Upper lobe of left lung (tissue), 4 donors: ENCODE results near the gene ABCA8.

ENCODE experiments used
- CTCF ChIP-seq, 6 experiments: fragments of 450-650 bp in 4 of 6; fragments of 200-600 bp in 2 of 6; sonication (generic) in 2 of 6; IDR thresholded peaks; one replicate each; pipeline ENCODE4 v1.5.1; 2016 to 2019; ENCODE audit warnings: antibody characterized with exemption in 6 of 6
- EP300 ChIP-seq, 4 donors: sonication (generic); formaldehyde crosslinking; IDR thresholded peaks; one replicate each; pipeline ENCODE4 v1.5.1; 2017; ENCODE audit warnings: antibody characterized with exemption in 4 of 4, control low read depth in 2 of 4
- POLR2A ChIP-seq, 4 donors: fragments of 450-650 bp; IDR thresholded peaks; one replicate each; pipeline ENCODE4 v1.5.1; 2016 to 2017; ENCODE audit warnings: antibody characterized with exemption in 4 of 4, mild to moderate bottlenecking in 2 of 4
- POLR2AphosphoS5 ChIP-seq, 2 donors: sonication (generic); formaldehyde crosslinking; IDR thresholded peaks; one replicate each; pipeline ENCODE4 v1.5.1; 2017; ENCODE audit warnings: antibody characterized with exemption in 2 of 2

- TF ChIP-seq POLR2A (IDR thresholded peaks at IDR 0.05) = no peak
- no peak for TF ChIP-seq CTCF (IDR thresholded peaks at IDR 0.05)
- no peak for TF ChIP-seq EP300 (IDR thresholded peaks at IDR 0.05)
- TF ChIP-seq POLR2AphosphoS5 (IDR thresholded peaks at IDR 0.05) = no peak
These were observed 120.1 kb downstream of the ABCA8 start for GRCh38 chr17:68835071-68835470.
